NCI-H82 (cell line): ENCODE data around the gene COL5A1.

ENCODE experiments used
- DNase-seq: peaks from one replicate; lab custom pipeline; 2025; lab: John Stamatoyannopoulos, UW

COL5A1 gene

DNA sequence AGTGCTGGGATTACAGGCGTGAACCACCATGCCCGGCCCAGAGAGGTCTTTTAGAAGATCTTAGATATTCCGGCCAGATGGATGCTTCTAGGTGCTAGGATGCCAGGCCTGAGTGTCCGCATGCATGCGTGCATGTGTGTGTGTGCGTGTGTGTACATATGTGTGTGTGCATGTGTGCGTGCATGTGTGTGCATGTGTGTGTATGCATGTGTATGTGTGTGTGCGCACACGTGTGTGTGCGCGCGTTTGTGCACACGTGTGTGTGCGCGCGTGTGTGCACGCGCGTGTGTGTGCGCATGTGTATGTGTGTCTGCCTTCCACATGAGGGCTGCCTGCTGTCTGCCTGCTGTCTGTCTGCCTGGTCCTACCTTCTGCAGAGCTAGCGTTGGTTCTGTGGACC lies 151.0 kb downstream of the COL5A1 start:
- no peak for DNase-seq

DNA sequence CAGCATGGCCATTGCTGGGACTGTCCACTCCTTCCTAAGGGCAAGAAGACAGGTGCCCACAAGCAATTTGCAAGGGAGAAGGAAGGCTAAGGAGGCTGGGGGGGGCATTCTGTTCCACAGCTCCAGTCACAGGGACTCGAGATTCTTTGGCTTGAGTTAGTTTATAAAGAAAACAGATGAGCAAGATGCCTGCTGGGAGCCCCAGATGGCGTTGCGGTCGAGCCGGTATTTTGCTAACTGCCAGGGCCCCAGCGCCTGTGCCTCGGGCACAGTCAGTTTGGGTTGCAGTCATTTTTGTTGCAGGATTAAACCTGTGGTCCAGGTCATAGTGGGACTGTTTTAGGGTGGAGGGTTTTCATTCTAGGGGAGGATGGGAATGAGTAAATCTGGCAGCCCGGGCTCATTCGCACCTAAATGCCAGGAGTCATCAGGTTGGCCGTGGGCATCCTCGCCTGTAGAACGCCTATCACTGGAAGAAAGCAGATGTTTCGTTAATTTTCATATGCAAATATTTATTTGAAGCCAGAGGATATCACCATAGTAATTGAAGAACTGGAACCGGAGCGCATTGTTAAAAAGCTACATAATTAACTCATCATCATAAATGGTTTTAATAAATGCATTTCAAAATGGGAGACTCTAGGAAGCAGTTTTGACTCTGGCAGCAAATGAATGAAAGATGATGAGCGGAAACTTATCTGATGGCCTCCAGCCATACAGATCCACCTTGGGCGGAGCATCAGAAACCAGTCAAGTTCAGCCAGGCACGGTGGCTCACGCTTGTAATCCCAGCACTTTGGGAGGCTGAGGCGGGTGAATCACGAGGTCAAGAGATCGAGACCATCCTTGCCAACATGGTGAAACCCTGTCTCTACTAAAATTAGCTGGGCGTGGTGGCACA lies 151.9 kb downstream of the COL5A1 start:
- no peak for DNase-seq

DNA sequence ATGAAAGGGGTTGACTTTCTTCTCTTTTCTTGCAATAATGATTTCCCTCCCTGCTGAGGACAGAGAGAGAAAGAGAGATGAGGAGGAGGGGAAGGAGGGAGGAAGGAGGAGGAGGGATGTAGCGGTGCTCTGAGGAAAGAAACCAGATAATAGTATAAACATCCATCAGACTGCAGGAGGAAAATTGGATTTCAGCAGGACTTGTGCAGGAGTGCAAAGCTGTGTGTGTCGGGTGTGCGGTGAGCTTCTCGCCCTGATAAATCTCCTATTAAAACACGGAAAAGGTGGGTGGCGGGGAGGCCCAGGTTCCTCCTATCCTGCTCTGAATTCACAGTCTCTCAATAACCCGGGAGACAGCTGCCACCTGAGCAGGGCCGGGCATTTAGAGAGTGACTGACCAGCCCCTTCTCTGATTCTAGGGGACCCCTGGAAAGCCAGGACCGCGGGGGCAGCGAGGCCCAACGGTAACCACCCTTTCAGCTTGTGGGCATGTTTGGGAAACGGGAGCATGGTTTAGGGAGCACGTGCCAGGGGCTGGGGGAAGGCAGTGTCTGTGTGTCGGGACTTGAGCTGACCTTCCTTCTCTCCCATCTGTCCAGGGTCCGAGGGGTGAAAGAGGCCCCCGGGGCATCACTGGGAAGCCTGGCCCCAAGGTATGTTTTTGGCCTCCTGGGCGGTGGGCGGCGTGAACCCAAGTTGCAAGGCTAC lies 153.2 kb downstream of the COL5A1 start:
- peak; percentile 69 for DNase-seq

DNA sequence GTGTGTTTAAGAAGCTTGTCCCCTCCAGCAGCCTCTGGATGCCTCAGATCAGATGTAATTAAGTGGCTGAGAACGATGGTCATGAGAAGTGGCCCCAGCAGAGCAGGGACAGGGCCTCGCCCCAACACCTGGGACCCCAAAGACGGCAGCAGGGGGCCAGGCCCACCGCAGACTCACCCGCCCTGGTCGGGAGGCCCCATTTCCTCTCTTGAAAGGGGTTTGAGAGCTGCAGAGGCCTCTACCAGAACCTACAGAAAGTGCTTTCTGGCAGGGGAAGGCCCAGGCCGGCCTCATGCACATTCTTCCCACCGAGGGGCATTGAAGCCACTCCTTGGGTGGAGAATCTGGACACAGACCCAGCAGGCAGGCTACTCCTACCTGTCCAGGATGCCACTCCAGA lies 153.8 kb downstream of the COL5A1 start:
- DNase-seq = no peak

DNA sequence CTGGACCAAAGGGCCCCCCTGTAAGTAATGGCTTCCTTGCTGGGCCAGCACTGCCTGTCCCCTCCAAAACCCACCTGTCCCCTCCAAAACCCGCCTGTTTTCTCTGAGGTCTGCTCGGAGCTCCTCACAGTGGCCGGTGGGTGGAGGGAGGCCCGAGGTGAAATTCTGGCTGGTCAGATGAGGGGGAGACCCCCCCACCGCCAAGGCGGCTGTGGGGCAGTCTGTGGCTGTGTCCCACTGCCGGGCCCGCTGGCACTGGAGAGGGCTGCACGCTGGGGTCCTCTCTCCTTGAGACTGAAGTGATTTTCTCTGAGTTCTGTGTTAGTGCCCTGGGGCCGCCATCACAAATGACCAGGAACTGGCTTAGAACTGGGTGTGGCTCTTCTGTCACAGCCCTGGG lies 155.3 kb downstream of the COL5A1 start:
- no peak for DNase-seq

DNA sequence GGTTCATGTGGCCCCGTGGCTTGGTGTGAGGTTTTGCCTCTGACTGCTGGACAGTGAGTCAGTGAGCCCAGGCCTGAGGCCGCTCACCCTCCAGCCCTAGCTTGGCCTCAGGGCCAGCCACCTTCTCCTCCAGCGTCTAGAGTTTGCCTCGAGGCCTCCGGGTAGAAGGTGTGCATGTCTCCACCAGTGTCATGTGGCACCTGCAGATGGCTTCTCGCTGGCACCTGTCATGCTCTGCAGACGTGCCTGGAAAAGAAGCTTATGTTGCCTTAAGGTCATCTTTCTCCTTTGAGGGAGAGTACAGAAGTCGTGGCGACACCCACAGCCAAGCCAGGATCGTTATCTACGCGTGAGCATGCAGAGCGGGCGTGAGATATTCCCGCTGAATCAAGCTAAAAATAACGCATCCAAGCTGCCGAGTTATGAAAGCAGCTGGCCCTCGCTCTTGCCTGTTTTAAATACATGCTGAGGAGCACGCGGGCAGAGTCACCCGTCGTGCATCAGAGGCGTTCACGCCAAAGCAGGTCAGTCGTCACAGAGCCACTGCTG lies 159.3 kb downstream of the COL5A1 start:
- DNase-seq = peak; percentile 61

DNA sequence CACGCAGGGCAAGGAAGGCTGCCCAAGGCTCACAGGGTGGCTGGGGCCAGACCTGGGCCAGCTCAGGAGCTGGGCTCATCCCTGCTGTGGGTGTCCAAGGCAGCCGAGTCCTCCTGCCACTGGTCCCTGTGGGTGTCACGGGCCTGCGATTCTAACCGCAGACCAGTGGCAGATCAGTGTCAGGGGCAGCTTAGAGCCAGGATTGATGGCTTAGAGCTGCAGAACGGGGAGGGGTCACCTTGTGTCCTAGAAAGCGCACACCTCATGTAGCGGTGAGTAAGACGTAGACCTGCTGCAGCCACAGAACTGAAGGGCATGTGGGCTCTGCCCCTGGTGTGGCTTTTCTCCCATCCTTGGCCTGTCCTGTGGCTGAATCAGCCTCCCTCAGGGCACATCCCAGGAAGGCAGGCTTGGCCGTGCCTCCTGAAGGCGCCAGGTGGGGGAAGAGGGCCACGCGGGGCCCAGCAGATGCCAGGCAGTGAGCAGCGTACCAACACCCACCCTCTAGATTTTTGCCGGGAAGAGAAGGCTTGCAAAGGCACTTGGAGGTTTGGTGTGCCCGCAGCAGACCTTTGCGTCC lies 160.7 kb downstream of the COL5A1 start:
- DNase-seq = peak; percentile 85

DNA sequence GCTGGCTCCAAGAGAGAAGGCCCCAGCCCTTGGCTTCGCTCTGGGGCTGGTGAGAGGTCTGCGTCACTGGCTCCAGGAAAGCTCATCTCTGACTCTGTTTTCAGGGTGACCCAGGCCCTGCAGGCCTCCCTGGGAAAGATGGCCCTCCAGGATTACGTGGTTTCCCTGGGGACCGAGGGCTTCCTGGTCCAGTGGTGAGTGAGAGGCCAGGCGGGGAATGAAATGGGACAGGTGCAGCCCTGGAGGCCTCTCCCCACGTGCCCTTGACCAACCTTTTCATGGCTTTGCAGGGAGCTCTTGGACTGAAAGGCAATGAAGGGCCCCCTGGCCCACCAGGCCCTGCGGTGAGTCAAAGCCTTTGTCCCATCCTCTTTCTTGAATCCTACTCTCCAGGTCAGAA lies 163.3 kb downstream of the COL5A1 start:
- no peak for DNase-seq

DNA sequence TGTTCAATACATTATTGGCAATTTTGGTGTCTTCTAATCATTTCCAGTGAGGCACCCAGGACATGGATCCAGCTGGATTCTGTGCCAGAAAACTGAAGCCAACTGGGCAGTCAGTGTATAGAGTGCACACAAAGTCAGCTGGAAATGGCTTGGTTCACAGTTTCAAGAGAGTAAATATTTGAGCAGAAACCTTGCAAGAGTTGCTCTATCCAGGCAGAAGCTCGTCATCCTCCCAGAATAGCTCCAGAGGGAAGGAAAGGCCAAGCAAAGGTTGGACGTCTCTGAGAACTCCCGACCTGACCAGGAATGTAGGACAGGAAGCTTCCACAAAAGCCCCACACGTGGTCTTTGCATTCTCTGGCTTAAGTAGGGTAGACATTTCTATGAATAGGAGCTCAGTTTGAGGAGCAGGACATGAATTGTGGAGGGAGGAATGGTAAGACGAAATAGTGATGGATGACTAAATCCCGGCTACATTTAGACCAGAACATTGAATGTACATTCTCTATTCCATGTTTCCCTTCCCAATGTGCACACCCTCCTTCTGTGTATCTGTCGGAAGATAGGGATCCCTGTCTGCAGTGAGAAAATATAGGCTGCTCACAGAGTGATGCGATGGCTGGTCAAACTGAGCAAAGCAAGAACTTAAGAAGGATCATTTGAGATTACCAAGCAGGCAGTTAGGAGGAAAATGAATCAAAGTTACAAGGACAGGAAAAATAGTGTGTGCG lies 166.3 kb downstream of the COL5A1 start:
- DNase-seq = no peak

DNA sequence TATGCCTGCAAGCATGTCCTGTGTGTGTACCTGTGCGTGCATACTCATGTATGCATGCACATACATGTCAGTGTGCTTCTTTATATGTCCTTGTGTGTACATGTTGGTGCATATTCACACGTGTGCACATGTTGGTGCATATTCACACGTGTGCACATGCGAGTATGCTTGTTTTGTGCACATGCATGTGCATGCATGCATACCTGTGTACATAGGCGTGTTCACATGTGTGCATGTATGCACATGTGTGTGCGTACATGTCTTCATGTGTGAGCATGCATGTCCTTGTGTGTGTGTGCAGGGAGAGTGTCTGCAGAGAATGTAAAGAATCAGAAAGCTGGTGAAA lies 166.8 kb downstream of the COL5A1 start:
- no peak for DNase-seq

DNA sequence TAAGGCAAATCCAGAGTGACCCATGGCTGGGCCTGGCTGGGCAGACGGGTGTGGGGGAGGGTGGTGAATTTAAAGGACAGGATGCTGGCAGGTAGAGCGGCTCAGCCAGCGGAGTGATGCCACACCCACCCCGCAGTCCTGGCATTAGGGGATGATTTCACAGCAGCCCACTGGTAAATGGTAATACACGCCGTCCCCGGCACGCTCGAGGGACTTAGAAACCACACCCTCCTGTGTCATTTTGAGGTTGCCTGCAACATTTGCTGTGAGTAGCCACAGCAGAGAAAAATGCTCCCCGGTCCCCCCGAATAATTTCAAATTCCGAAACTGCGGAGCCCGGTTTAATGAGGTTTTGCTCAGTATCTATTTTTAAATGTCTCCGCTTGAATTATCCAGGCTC lies 167.7 kb downstream of the COL5A1 start:
- no peak for DNase-seq

DNA sequence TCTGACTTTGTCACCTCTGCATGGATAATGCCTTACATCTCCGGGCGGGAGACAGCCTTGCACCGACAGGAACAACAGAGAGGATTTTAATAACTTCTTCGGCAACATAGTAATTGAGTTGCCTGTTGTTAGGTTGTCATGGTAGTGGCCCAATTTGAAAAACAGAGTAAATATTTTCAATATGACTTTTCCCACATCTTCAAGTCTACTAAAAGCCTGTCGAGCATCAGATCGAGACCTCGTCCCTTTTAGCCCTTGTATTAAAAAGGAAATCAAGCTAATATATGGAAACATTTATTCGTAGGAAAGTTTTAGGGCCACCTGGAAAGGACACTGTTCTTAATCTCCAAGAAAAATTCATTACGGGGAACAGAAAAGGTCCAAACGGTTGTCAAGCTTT lies 168.2 kb downstream of the COL5A1 start:
- DNase-seq = no peak

DNA sequence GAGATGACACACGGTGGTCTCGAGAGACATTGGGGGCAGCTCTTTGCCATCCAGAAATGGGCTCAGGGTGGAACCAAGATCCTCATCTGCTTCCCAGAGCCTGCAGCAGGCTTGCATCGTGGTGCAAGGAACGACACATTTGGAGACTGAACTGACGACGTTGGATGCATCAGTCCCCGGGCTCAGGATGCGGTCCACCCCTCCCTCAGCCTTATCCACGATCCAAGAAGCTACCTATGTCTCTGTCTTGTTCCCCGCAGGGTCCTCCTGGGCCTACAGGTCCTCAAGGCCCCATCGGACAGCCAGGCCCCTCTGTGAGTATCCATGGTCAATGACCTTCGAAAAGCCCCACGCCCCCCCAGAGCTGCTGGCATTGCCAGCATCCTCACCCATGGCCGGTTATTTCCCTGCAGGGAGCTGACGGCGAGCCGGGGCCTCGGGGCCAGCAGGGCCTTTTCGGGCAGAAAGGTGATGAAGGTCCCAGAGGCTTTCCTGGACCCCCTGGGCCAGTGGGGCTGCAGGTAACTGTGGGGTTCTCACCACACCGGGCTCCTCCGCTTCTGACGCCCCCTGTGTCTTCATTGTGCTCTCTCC lies 169.6 kb downstream of the COL5A1 start:
- no peak for DNase-seq

DNA sequence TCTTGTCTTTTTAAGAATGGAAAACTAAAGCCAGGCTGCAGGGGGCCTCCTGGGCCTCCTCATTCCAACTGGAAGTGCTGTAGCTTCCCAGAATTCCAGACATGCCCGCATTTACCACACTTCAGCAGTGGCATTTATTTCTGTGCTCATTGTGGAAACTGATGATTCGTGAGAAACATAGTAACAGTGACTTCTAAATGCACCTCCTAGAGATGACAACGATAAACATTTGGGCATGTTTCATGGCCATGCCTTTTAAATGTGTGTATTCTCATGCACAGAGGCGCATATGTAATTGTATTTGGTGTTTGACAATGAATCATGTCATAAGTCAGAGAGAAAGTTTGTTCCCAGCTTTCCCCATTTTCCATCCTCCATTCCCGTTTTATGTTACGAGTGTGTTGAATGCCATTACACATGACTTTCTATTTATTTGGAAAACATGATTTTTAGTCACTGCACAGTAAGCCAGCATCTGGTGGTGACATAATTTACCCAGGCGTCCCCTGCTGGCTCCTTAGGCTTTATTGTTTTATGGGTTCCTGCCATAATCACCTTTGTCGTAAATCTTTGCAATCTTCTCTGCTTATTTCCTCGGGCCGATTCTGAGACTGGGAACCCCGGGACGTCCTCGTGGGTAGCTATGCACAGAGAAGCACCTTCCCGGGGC lies 170.2 kb downstream of the COL5A1 start:
- DNase-seq = no peak

DNA sequence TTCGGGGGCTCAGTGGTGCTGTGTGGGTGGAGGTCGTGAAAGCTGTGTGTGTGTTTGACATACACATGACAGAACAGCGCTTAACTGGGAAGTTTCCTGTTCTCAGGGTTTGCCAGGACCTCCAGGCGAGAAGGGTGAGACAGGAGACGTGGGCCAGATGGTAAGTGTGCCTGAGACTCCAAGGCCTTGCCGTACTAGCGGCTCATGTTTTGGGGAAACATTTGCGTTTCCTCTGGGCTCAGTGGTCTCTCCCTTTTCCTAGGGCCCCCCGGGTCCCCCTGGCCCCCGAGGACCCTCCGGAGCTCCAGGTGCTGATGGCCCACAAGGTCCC lies 170.7 kb downstream of the COL5A1 start:
- DNase-seq = peak; percentile 31

DNA sequence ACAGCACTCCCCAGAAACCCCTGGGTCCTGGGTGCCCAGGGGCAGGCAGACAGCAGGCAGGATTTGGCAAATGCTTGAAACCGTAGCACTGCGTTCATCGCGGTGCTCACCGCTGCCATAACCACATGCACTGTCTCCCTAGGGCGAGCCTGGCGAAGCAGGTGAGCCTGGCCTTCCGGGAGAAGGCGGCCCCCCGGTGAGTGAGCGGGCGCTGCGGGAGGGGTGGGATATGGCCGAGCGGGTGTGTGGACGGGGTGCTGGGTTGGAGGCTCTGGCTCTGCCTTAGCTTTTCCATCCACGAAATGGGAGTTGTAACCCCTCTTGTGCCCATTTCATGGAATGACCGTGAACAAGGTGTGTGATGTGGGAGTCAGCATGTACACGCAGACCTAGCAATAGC lies 172.2 kb downstream of the COL5A1 start:
- DNase-seq = no peak

DNA sequence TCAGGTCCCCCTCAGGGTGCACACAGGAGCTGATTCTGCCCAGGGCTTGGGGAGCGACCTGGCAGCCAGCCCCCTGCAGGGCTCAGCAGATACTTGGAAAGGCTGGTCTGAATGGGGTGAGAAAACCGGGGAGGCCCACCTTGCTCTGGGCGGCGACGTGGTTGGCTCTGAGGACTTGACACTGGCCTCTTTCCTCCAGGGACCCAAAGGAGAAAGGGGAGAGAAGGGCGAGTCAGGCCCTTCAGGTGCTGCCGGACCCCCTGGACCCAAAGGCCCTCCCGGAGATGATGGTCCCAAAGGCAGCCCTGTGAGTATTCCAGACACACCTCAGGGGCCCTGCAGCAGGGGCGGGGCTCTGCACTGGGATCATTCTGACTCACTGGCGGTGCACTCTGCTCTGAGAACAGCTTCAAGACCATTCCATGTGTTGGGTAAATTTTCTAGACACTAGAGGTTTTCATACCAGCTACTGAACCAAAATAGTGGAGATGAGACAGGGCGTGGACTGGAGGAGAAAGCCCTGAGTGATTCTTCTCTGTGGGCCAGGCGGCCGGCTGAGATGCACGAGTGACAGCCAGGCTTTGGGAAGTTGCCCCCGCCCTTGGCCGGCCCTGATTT lies 173.1 kb downstream of the COL5A1 start:
- DNase-seq = no peak

DNA sequence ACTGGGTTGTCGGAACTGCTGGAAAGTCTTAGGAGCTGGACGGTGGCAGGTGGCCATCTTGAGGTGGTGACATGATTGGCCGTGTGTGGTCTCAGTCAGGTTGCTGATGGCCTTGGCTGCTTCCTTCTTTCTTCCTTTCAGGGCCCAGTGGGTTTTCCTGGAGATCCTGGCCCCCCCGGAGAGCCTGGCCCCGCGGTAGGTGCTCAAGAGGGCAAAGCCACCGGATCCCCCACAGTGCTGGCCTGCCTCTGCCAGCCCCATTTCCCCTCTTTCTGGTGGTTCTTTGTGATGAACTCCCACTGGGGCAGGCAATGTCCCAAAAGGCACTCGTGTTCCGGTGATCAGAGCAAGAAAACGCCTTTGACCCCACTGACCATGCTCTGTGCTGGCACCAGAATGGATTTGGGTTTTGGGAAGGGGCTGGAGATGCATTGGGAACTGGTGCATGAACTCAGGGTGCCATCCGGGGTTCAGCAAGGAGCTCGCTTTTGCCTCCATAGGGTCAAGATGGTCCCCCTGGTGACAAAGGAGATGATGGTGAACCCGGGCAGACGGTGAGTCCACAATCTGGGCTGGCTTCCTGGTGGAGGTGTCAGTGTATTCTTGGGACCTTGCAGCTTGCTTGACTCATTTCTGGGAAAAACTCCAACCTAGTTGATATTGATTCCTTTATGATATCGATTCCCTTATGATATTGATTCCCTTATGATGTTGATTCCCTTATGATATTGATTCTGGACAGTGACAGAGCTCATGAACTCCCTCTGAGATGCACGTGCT lies 174.0 kb downstream of the COL5A1 start:
- no peak for DNase-seq

DNA sequence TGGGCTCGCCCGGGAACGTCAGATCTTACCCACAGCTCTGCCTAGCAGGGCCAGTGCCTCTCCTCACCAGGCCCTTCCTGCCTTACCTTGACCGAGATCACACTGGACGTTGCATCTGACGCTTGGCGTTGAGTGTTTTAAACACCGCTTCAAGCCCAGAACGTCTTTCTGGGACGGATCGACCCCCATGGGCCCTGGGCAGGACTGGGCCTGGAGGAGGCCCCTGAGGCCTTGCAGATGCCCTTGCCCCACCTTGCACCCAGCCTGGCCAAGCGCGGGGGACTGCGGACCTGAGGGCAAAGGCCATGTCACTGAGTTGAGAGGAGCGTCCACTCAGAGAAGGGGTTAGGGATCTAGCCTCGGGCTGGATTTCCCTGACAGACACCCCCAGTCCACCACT lies 174.7 kb downstream of the COL5A1 start:
- no peak for DNase-seq

DNA sequence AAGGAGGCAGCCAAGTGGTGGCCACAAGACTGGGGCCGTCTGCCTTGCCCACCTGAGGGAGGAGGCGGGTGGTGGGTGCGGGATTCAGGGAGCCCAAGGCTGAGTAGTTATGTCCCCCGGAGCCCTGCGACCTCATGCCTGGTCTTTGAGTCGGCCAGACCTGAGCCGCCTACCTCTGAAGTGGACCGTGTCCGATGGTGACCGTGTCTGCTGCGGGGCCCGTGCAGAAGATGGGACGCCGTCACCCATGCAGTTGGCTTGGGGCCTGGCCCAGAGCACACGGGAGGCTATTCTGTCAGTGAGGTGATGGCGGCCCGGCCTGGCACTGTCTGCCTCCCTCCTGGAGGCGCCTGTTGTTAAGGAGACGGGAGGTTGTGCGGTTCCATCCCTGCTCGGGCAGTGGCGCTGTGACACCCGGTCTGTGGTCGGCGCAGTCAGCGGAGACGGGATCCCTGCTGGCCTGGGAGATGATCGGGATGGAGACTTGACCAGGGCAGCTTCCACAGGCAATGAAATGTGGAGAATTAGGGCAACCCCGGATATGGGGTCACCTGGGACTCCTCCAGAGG lies 176.5 kb downstream of the COL5A1 start:
- no peak for DNase-seq
